HG02763 (cell line): ENCODE measurements around the gene PIK3R5.

Experiments used
- ATAC-seq: cut with Tn5 transposase; IDR thresholded peaks from one replicate; pipeline ENCODE4 v1.9.1; 2021; ENCODE audit warnings: mild to moderate bottlenecking, moderate library complexity; ENCODE audit not compliant: unreplicated experiment

The PIK3R5 gene

GRCh38 chr17:8836821-8837562 lies 128.5 kb downstream of the PIK3R5 start:
- ATAC-seq, result no peak

DNA sequence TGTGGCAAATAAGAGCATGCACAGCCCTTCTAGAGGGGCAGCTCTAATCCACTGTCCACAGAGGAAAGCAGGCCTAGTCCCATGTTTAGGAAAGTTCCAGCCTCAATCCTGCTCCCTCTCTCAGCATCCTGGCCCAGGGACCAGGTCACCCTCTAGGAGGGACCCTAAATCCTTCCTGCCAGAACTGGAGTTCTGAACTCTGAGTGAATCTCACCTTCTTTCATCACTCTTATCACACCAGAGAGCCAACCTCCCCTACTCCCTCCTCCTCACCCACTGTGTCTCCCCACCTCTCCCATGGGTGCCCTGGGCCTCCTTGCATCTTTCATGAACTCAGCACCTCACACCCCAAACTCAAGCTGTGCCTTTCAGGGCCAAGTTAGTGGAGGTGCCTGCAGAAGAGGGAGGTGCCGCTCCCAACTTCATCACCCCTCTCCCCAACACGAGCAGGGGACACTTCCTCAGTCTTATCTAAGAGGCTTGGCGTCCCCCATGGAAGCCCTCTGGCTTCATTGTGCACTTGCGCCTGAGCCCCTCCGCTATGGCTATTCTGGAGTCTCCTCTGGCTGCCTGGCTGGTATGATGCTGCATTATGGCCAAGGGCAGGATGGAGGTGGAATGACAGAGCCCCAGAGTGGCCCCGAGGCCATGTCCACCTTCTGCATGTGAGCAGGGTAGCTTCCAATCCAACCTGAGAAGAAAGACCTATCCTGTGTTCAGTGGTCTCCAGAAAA lies 129.7 kb downstream of the PIK3R5 start:
- no peak for ATAC-seq

- no peak for ATAC-seq
Measured at GRCh38 chr17:8835106-8835505, 130.4 kb downstream of the PIK3R5 start.

GRCh38 chr17:8832711-8833352 lies 132.7 kb downstream of the PIK3R5 start:
- no peak for ATAC-seq

- no peak for ATAC-seq
Measured at GRCh38 chr17:8831234-8831849, 134.2 kb downstream of the PIK3R5 start.

- no peak for ATAC-seq
Measured at GRCh38 chr17:8830141-8830540, 135.4 kb downstream of the PIK3R5 start.

- no peak for ATAC-seq
Measured at GRCh38 chr17:8829036-8829941, 136.2 kb downstream of the PIK3R5 start.
